K562 (cell line): Measurements from ENCODE around the gene ALDH3A2. TPM values are rescaled to one million over a fixed set of nuclear protein-coding genes. Genes with fewer than 3 reads are reported as not detected.

Experiments
- ATAC-seq: fragments of 200-7000 bp; cut with Tn5 transposase; 3 replicates; pipeline ENCODE4 v1.9.1; 2020; ENCODE audit warnings: moderate library complexity
- BruUV-seq: library from RNA; stranded (reverse); fragments of 400-500 nt; replicated peaks from 2 replicates; lab custom pipeline; 2021; lab: Mats Ljungman, UMichigan
- CTCF ChIA-PET: fragments of 300-600 bp; formaldehyde crosslinking; extraction: SDS; loops from one replicate; lab custom pipeline; 2021; ENCODE audit warnings: low intra/inter-chr PET ratio; lab: Yijun Ruan, JAX
- POLR2A ChIA-PET: fragments of 300-600, 350-650 bp; sonication (Branson Sonifier 250); formaldehyde crosslinking; extraction: SDS; loops from one replicate; lab custom pipeline; 2021; ENCODE audit warnings: antibody characterized with exemption, inconsistent platforms; lab: Yijun Ruan, JAX
- DNase-seq, 4 experiments: peaks; one replicate each; pipeline versions ENCODE4 v3.0.0 to v3.0.0-alpha.2; 2011 to 2018; ENCODE audit warnings: low spot score in 3 of 4, mixed read lengths in 3 of 4; ENCODE audit errors: extremely low read depth in 1 of 4
- FAIRE-seq: peaks from 2 replicates; lab custom pipeline; 2011; peaks lifted over from hg19 to GRCh38; lab: Jason Lieb, UNC
- H2AFZ ChIP-seq: 2 replicates; pipeline ENCODE4 v1.6.0; 2011; ENCODE audit warnings: low read depth, low read length, control low read depth, inconsistent platforms
- H3K27ac ChIP-seq: fragments of 200-600 bp; 3 replicates; pipeline ENCODE4 v1.8.0; 2011; ENCODE audit warnings: low read depth, mild to moderate bottlenecking, control low read depth, inconsistent platforms, low read length, moderate library complexity, mixed read lengths; ENCODE audit errors: extremely low read depth
- H3K27me3 ChIP-seq, 2 experiments: fragments of 300-600 bp in 1 of 2; 2 replicates in 1 of 2; 3 replicates in 1 of 2; pipeline versions ENCODE4 v1.6.0 to v1.8.0; 2011; ENCODE audit warnings: inconsistent platforms in 2 of 2, low read length in 2 of 2, mild to moderate bottlenecking in 1 of 2, mixed read lengths in 1 of 2, moderate library complexity in 1 of 2; ENCODE audit not compliant: control insufficient read depth in 2 of 2, insufficient read depth in 2 of 2
- H3K36me3 ChIP-seq: fragments of 300-600 bp; 3 replicates; pipeline ENCODE4 v1.8.0; 2011; ENCODE audit warnings: mild to moderate bottlenecking, low read length, inconsistent platforms; ENCODE audit not compliant: control insufficient read depth, insufficient read depth
- H3K4me1 ChIP-seq, 2 experiments: fragments of 200-600 bp in 1 of 2; replicated peaks in 1 of 2; 2 replicates in 1 of 2; 3 replicates in 1 of 2; pipeline versions ENCODE4 v1.5.1 to v1.8.0; 2011; ENCODE audit warnings: inconsistent platforms in 2 of 2, low read length in 2 of 2, mild to moderate bottlenecking in 1 of 2, mixed read lengths in 1 of 2, moderate library complexity in 1 of 2; ENCODE audit not compliant: control insufficient read depth in 2 of 2, insufficient read depth in 2 of 2
- H3K4me2 ChIP-seq: 2 replicates; pipeline ENCODE4 v1.6.1; 2011; ENCODE audit warnings: low read length, control low read depth, inconsistent platforms, mixed read lengths; ENCODE audit not compliant: insufficient read depth
- H3K4me3 ChIP-seq: fragments of 200-600 bp; sonication (generic), shearing (Covaris generic); 2 replicates; pipeline ENCODE4 v1.5.1; 2016; ENCODE audit warnings: control low read depth, inconsistent platforms
- H3K79me2 ChIP-seq: fragments of 200-600 bp; 3 replicates; pipeline ENCODE4 v1.8.0; 2011; ENCODE audit warnings: low read length, inconsistent platforms; ENCODE audit not compliant: control insufficient read depth, insufficient read depth
- H3K9ac ChIP-seq, 2 experiments: 2 replicates each; pipeline versions ENCODE4 v1.6.0 to v1.6.1; 2011; ENCODE audit warnings: low read depth in 2 of 2, low read length in 2 of 2, control low read depth in 1 of 2, inconsistent platforms in 1 of 2, mild to moderate bottlenecking in 1 of 2, mixed read lengths in 1 of 2; ENCODE audit not compliant: insufficient read depth in 1 of 2
- H3K9me1 ChIP-seq: one replicate; pipeline ENCODE4 v1.6.0; 2011; ENCODE audit warnings: inconsistent platforms, mild to moderate bottlenecking, low read length, moderate library complexity; ENCODE audit not compliant: control insufficient read depth, insufficient read depth
- H3K9me3 ChIP-seq: replicated peaks from 2 replicates; pipeline ENCODE4 v1.5.1; 2011; ENCODE audit warnings: low read depth, low read length, inconsistent platforms; ENCODE audit not compliant: control insufficient read depth, insufficient read depth
- H4K20me1 ChIP-seq: replicated peaks from 2 replicates; pipeline ENCODE4 v1.6.1; 2011; ENCODE audit warnings: low read length, inconsistent platforms, mixed read lengths; ENCODE audit not compliant: control insufficient read depth, insufficient read depth
- ATF6 ChIP-seq: sonication (generic); formaldehyde crosslinking; IDR thresholded peaks from 2 replicates; pipeline ENCODE4 v1.4.0; 2020; ENCODE audit warnings: mild to moderate bottlenecking, missing genetic modification reagents
- ELK3 ChIP-seq: fragments of 450-650 bp; formaldehyde crosslinking; IDR thresholded peaks from 2 replicates; pipeline ENCODE4 v1.4.0; 2020; ENCODE audit warnings: mild to moderate bottlenecking
- HINFP ChIP-seq: fragments of 450-650 bp; conservative IDR thresholded peaks from 2 replicates; pipeline ENCODE4 v1.6.1; 2016; ENCODE audit warnings: missing genetic modification characterization, low read depth, mild to moderate bottlenecking, control low read depth, missing compliant biosample characterization
- HMGXB4 ChIP-seq: sonication (generic); formaldehyde crosslinking; IDR thresholded peaks from 2 replicates; pipeline ENCODE4 v1.8.1; 2023; ENCODE audit warnings: mild to moderate bottlenecking, missing genetic modification reagents
- ID3 ChIP-seq, 2 experiments: fragments of 250-450 bp in 1 of 2; fragments of 450-650 bp in 1 of 2; sonication (Bioruptor Pico) in 1 of 2; IDR thresholded peaks; 2 replicates each; pipeline versions ENCODE4 v1.6.1 to v1.8.0; 2016 to 2021; ENCODE audit warnings: mild to moderate bottlenecking in 2 of 2, moderate library complexity in 2 of 2, missing compliant biosample characterization in 1 of 2, missing genetic modification characterization in 1 of 2
- MNT ChIP-seq, 2 experiments: fragments of 450-650 bp; conservative IDR thresholded peaks; 2 replicates each; pipeline ENCODE4 v1.6.1; 2017; ENCODE audit warnings: mild to moderate bottlenecking in 2 of 2, moderate library complexity in 2 of 2
- NELFE ChIP-seq: IDR thresholded peaks from 2 replicates; pipeline ENCODE4 v1.6.1; 2011; ENCODE audit warnings: mild to moderate bottlenecking; ENCODE audit not compliant: insufficient read depth, insufficient read length
- ZNF197 ChIP-seq: fragments of 200-800 bp; sonication (Bioruptor generic); IDR thresholded peaks from 2 replicates; pipeline ENCODE4 v1.6.1; 2016; ENCODE audit warnings: low read depth, missing genetic modification characterization, missing compliant biosample characterization
- WGBS: fragments of 100-300 bp; shearing (Covaris generic); methylation state at CpG from one replicate; pipeline ENCODE4 v1.1.6; 2016; ENCODE audit warnings: low coverage, mixed read lengths; ENCODE audit not compliant: insufficient coverage; ENCODE audit errors: missing lambda C conversion rate; 5-methylcytosine and 5-hydroxymethylcytosine counted together
- in situ Hi-C: fragments of 300-500 bp; cut with MboI; formaldehyde crosslinking; loops from 4 replicates; pipeline ENCODE4 v1.15.0; 2018; ENCODE audit warnings: inconsistent platforms, mixed read lengths
- intact Hi-C: fragments of 100-400 bp; cut with micrococcal nuclease; formaldehyde crosslinking; loops from 2 replicates; pipeline ENCODE4 v1.14.2; 2022
- polyA plus RNA-seq, 8 experiments: library from polyadenylated mRNA; depleted of rRNA in 4 of 8; stranded (reverse) in 5 of 8; unstranded in 3 of 8; fragments of >200 nt; fragmentation: Nextera tagmentation in 2 of 8; fragmentation: Illumina TruSeq in 1 of 8; extraction: Ambion mirVana in 2 of 8; extraction: Trizol in 1 of 8; gene quantifications; 2 replicates each; pipeline versions ENCODE4 v1.2.1 to v1.2.3, GENCODE V29; 2011 to 2014; ENCODE audit warnings: inconsistent platforms in 1 of 8, missing spikeins in 1 of 8
- total RNA-seq, 7 experiments: library from RNA; depleted of rRNA in 6 of 7; stranded (reverse); fragments of >200 nt in 6 of 7; fragmentation: Illumina TruSeq in 2 of 7; extraction: Trizol in 2 of 7; gene quantifications; 2 replicates each; pipeline versions ENCODE4 v1.2.1 to v1.2.3, GENCODE V29; 2011 to 2021; ENCODE audit warnings: low replicate concordance in 1 of 7

The ALDH3A2 gene
- total and polyA plus RNA-seq, 9 of the 15 experiments (the other 6 are each of a cell fraction or from before 2014, with no cell fraction given) = 0.01 to 0.78 (median 0.12) TPM; not detected in 5

- CTCF ChIA-PET = no interaction called here
- FAIRE-seq = no peak
- BruUV-seq = no TSS peak
- TF ChIP-seq HMGXB4 (CRISPR knock-in tag) (no peak), ATF6 (CRISPR knock-in tag) (no peak), ELK3 (CRISPR knock-in tag) (no peak), NELFE (no peak), ID3 (CRISPR knock-in tag; IDR thresholded peaks at IDR 0.05) (no peak), ID3 (tag; IDR thresholded peaks at IDR 0.05) (no peak), MNT (conservative IDR thresholded peaks at IDR 0.05) (no peak), ZNF197 (CRISPR knock-in tag) (no peak), HINFP (no peak)
These were observed 68.9 kb downstream of the ALDH3A2 start for GRCh38 chr17:19717411-19717908.

More at GRCh38 chr17:19717411-19717908, 68.9 kb downstream of the ALDH3A2 start:
- Histone ChIP-seq H3K27ac (no peak overlapping the region), H3K27me3 (peaks cover 0 to 51% of the 10 kb centered on the region in 2 experiments; a peak in 2 of 5 replicates), H4K20me1 (no peaks in the 10 kb centered on the region), H3K9ac (no peak overlapping the region), H3K4me1 (peaks cover 0 to 6% of the 10 kb centered on the region in 2 experiments; a peak in 2 of 5 replicates), H2AFZ (no peak overlapping the region), H3K9me1 (no peaks in the 10 kb centered on the region), H3K79me2 (no peaks in the 10 kb centered on the region), H3K4me2 (no peak overlapping the region), H3K36me3 (no peaks in the 10 kb centered on the region), H3K4me3 (no peak overlapping the region), H3K9me3 (no peaks in the 10 kb centered on the region)
- in situ Hi-C loops (no loop called here), intact Hi-C loops (no loop called here)
- ATAC-seq = no peak
- POLR2A ChIA-PET = interaction anchor here (0.6 kb wide), 1 partner anchor 357 kb away, joined by 4 read pairs; no protein-coding TSS in a partner anchor
- no peak for DNase-seq
- 3% methylated on average over 3 of the region's 10 CpGs for WGBS
